BLaER1 treated with 17β-estradiol and CSF1 and Interleukin-3, amounts not matched to agents 10 nM and 100 nM (cell line): ENCODE data around the gene NGRN.
"Not testable (repeated sequence)": the region's sequence is repeated elsewhere in the genome, so short reads cannot be mapped to it uniquely, and the experiment has no call there.

Experiments used
- H3K27ac ChIP-seq, 11 experiments: shearing (Covaris generic); formaldehyde crosslinking; 2 replicates each; pipeline ENCODE4 v1.8.1; 2022
- H3K27me3 ChIP-seq, 11 experiments: shearing (Covaris generic); formaldehyde crosslinking; 2 replicates each; pipeline ENCODE4 v1.8.1; 2022
- H3K36me3 ChIP-seq, 11 experiments: shearing (Covaris generic); formaldehyde crosslinking; 2 replicates each; pipeline ENCODE4 v1.8.1; 2022
- H3K4me1 ChIP-seq, 10 experiments: shearing (Covaris generic); formaldehyde crosslinking; 2 replicates each; pipeline ENCODE4 v1.8.1; 2022
- H3K4me2 ChIP-seq, 11 experiments: shearing (Covaris generic); formaldehyde crosslinking; 2 replicates each; pipeline ENCODE4 v1.8.1; 2022
- H3K4me3 ChIP-seq, 10 experiments: shearing (Covaris generic); formaldehyde crosslinking; 2 replicates each; pipeline ENCODE4 v1.8.1; 2022
- H3K9ac ChIP-seq, 11 experiments: shearing (Covaris generic); formaldehyde crosslinking; 2 replicates each; pipeline ENCODE4 v1.8.1; 2022
- H3K9me3 ChIP-seq, 11 experiments: shearing (Covaris generic); formaldehyde crosslinking; replicated peaks in 1 of 11; 2 replicates each; pipeline ENCODE4 v1.8.1; 2022
- H4K20me1 ChIP-seq, 11 experiments: shearing (Covaris generic); formaldehyde crosslinking; 2 replicates each; pipeline ENCODE4 v1.8.1; 2022
- Cebpa-rat ChIP-seq, 11 experiments: shearing (Covaris generic); IDR thresholded peaks; 2 replicates each; pipeline ENCODE4 v1.8.1; 2022

Gene NGRN

GRCh38 chr15:90243943-90244639, 21.4 kb upstream of the NGRN start:
- Histone ChIP-seq H3K4me1 (peaks cover 2 to 14% (median 5%) of the 10 kb centered on the region in 10 experiments; a peak in 12 of 20 replicates), H3K4me3 (no peak overlapping the region), H3K9me3 (no peaks in the 10 kb centered on the region), H3K27me3 (peaks cover 0 to 3% (median 0%) of the 10 kb centered on the region in 11 experiments; a peak in 3 of 22 replicates), H3K9ac (no peak overlapping the region), H3K27ac (no peak overlapping the region), H3K36me3 (peaks cover 0 to 28% (median 11%) of the 10 kb centered on the region in 11 experiments; a peak in 13 of 22 replicates), H4K20me1 (no peaks in the 10 kb centered on the region), H3K4me2 (no peak overlapping the region)
- no peak for TF ChIP-seq Cebpa-rat (IDR thresholded peaks at IDR 0.05)

- no peaks in the 10 kb centered on the region for H3K36me3 ChIP-seq
- H3K4me2 ChIP-seq: peak overlapping the region; percentile 86 to 100 (median 94)
- H3K4me1 ChIP-seq: peaks cover 9 to 17% (median 12%) of the 10 kb centered on the region in 10 experiments; a peak in 18 of 20 replicates
- H4K20me1 ChIP-seq: no peaks in the 10 kb centered on the region
- H3K27ac ChIP-seq: no peak overlapping the region
- peak overlapping the region in 2 of 10 experiments; percentile 50 to 68; a peak in 2 of 20 replicates for H3K4me3 ChIP-seq
- peaks cover 0 to 16% (median 6%) of the 10 kb centered on the region in 11 experiments; a peak in 9 of 22 replicates for H3K27me3 ChIP-seq
- H3K9ac ChIP-seq: no peak overlapping the region
- no peaks in the 10 kb centered on the region for H3K9me3 ChIP-seq
- no peak for TF ChIP-seq Cebpa-rat (IDR thresholded peaks at IDR 0.05)
Observed at GRCh38 chr15:90248789-90249202, 16.7 kb upstream of the NGRN start.

GRCh38 chr15:90249203-90249863, 16.1 kb upstream of the NGRN start, which contains the start of gene TTLL13:
Gene TTLL13, plus strand, starts transcription at chr15:90249556. Its CDS starts 1,075 bp downstream, at chr15:90250631.
- peak within 1 kb of the TSS in 10 of 11 experiments; percentile 42 to 71 (median 58); a peak in 19 of 22 replicates for H3K9ac ChIP-seq
- H3K4me1 ChIP-seq: peaks cover 9 to 17% (median 12%) of the 10 kb centered on the region in 10 experiments; a peak in 18 of 20 replicates
- peak within 1 kb of the TSS; percentile 45 to 68 (median 53) for H3K4me3 ChIP-seq
- no peak for TF ChIP-seq Cebpa-rat (IDR thresholded peaks at IDR 0.05)
- H3K36me3 ChIP-seq: no peaks in the 10 kb centered on the region
- peaks cover 0 to 16% (median 6%) of the 10 kb centered on the region in 11 experiments; a peak in 9 of 22 replicates for H3K27me3 ChIP-seq
- H3K4me2 ChIP-seq: peak within 1 kb of the TSS; percentile 86 to 100 (median 94)
- no peaks in the 10 kb centered on the region for H3K9me3 ChIP-seq
- peak within 1 kb of the TSS in 2 of 11 experiments; percentile 20 to 26; a peak in 2 of 22 replicates for H3K27ac ChIP-seq
- H4K20me1 ChIP-seq: no peaks in the 10 kb centered on the region

GRCh38 chr15:90257776-90258175, 7.7 kb upstream of the NGRN start:
- H3K27me3 ChIP-seq: no peaks in the 10 kb centered on the region
- no peak for TF ChIP-seq Cebpa-rat (IDR thresholded peaks at IDR 0.05)
- H3K4me1 ChIP-seq: peaks cover 0 to 40% (median 21%) of the 10 kb centered on the region in 10 experiments; a peak in 16 of 20 replicates
- H3K9ac ChIP-seq: no peak overlapping the region
- no peak overlapping the region for H3K4me3 ChIP-seq
- H3K36me3 ChIP-seq: no peaks in the 10 kb centered on the region
- no peaks in the 10 kb centered on the region for H4K20me1 ChIP-seq
- H3K27ac ChIP-seq: no peak overlapping the region
- no peaks in the 10 kb centered on the region for H3K9me3 ChIP-seq
- peak overlapping the region in 4 of 11 experiments; percentile 2 to 12 (median 10); a peak in 4 of 22 replicates for H3K4me2 ChIP-seq

GRCh38 chr15:90259524-90259923, 5.9 kb upstream of the NGRN start:
- H3K27me3 ChIP-seq: no peaks in the 10 kb centered on the region
- H3K9me3 ChIP-seq: no peaks in the 10 kb centered on the region
- no peak overlapping the region for H3K27ac ChIP-seq
- no peaks in the 10 kb centered on the region for H3K36me3 ChIP-seq
- no peak for TF ChIP-seq Cebpa-rat (IDR thresholded peaks at IDR 0.05)
- no peaks in the 10 kb centered on the region for H4K20me1 ChIP-seq
- peaks cover 10 to 56% (median 33%) of the 10 kb centered on the region in 10 experiments for H3K4me1 ChIP-seq
- peak overlapping the region in 2 of 11 experiments; percentile 32 to 65; a peak in 3 of 22 replicates for H3K4me2 ChIP-seq
- no peak overlapping the region for H3K4me3 ChIP-seq
- no peak overlapping the region for H3K9ac ChIP-seq

GRCh38 chr15:90260731-90261130, 4.7 kb upstream of the NGRN start:
- peak overlapping the region in 9 of 11 experiments; percentile 26 to 65 (median 43); a peak in 16 of 22 replicates for H3K4me2 ChIP-seq
- H3K36me3 ChIP-seq: not testable (repeated sequence)

GRCh38 chr15:90261811-90262210, 3.7 kb upstream of the NGRN start:
- no peak for TF ChIP-seq Cebpa-rat (IDR thresholded peaks at IDR 0.05)
- Histone ChIP-seq H3K36me3 (peaks cover 0 to under 1% (median 0%) of the 10 kb centered on the region in 11 experiments; a peak in 3 of 22 replicates), H3K4me1 (peaks cover 18 to 54% (median 39%) of the 10 kb centered on the region in 10 experiments), H4K20me1 (peaks cover 0 to 7% (median 3%) of the 10 kb centered on the region in 11 experiments; a peak in 17 of 22 replicates), H3K9ac (no peak overlapping the region), H3K27me3 (no peaks in the 10 kb centered on the region), H3K4me2 (peak overlapping the region in 2 of 11 experiments; percentile 55 to 65; a peak in 4 of 22 replicates), H3K27ac (no peak overlapping the region), H3K4me3 (no peak overlapping the region), H3K9me3 (no peaks in the 10 kb centered on the region)

More at GRCh38 chr15:90260731-90261130, 4.7 kb upstream of the NGRN start:
- H3K9me3 ChIP-seq, H4K20me1 ChIP-seq, H3K4me3 ChIP-seq, H3K27ac ChIP-seq, H3K9ac ChIP-seq, H3K27me3 ChIP-seq: not testable (repeated sequence)
- peaks cover 15 to 52% (median 36%) of the 10 kb centered on the region in 10 experiments for H3K4me1 ChIP-seq

GRCh38 chr15:90262426-90262825, 3.0 kb upstream of the NGRN start:
- H3K36me3 ChIP-seq: peaks cover 0 to 7% (median 6%) of the 10 kb centered on the region in 11 experiments; a peak in 12 of 22 replicates
- no peak overlapping the region for H3K9ac ChIP-seq
- no peak for TF ChIP-seq Cebpa-rat (IDR thresholded peaks at IDR 0.05)
- H3K27ac ChIP-seq: no peak overlapping the region
- no peak overlapping the region for H3K4me2 ChIP-seq
- no peak overlapping the region for H3K4me3 ChIP-seq
- peaks cover 0 to 13% (median 9%) of the 10 kb centered on the region in 11 experiments; a peak in 19 of 22 replicates for H4K20me1 ChIP-seq
- no peaks in the 10 kb centered on the region for H3K9me3 ChIP-seq
- H3K4me1 ChIP-seq: peaks cover 24 to 60% (median 46%) of the 10 kb centered on the region in 10 experiments
- H3K27me3 ChIP-seq: no peaks in the 10 kb centered on the region

GRCh38 chr15:90264671-90265070, 801 bp upstream of the NGRN start:
- H3K27ac ChIP-seq: peak overlapping the region; percentile 86 to 97 (median 94)
- no peaks in the 10 kb centered on the region for H3K27me3 ChIP-seq
- TF ChIP-seq Cebpa-rat (IDR thresholded peaks at IDR 0.05): no peak
- H3K4me1 ChIP-seq: peaks cover 46 to 75% (median 66%) of the 10 kb centered on the region in 10 experiments
- H4K20me1 ChIP-seq: peaks cover 6 to 36% (median 31%) of the 10 kb centered on the region in 11 experiments; a peak in 20 of 22 replicates
- H3K4me2 ChIP-seq: peak overlapping the region; percentile 84 to 99 (median 96)
- peaks cover 0 to 29% (median 28%) of the 10 kb centered on the region in 11 experiments; a peak in 20 of 22 replicates for H3K36me3 ChIP-seq
- peak overlapping the region; percentile 83 to 96 (median 93) for H3K9ac ChIP-seq
- H3K9me3 ChIP-seq: no peaks in the 10 kb centered on the region
- peak overlapping the region; percentile 69 to 90 (median 77) for H3K4me3 ChIP-seq
